ENCODE data around the gene TMEM231.

DNA sequence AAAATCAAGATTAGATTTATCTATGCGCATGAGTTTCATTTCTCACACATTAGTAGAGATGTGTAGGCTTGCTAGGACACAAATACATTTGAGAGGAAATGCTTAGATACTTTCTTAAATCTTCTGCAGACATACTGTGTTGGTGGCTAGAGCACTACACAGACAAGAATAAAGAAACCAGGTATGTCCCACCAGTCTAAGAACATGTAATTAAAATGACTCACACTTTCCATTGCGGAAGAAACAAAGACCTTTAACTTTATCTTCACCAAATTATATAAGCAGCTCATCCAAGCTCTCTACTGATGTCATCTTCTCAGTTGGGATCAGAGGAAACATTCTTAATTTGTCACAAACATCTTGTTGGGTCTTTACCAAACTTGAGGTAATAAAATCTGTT, 22.7 kb upstream of the TMEM231 start:
- TF ChIP-seq CTCF (IDR thresholded peaks at IDR 0.05 in 4 of 5, conservative IDR thresholded peaks at IDR 0.05 in 1 of 5) (no peak), POLR2A (IDR thresholded peaks at IDR 0.05) (no peak)
